ENCODE results near the gene REPIN1.

DNA sequence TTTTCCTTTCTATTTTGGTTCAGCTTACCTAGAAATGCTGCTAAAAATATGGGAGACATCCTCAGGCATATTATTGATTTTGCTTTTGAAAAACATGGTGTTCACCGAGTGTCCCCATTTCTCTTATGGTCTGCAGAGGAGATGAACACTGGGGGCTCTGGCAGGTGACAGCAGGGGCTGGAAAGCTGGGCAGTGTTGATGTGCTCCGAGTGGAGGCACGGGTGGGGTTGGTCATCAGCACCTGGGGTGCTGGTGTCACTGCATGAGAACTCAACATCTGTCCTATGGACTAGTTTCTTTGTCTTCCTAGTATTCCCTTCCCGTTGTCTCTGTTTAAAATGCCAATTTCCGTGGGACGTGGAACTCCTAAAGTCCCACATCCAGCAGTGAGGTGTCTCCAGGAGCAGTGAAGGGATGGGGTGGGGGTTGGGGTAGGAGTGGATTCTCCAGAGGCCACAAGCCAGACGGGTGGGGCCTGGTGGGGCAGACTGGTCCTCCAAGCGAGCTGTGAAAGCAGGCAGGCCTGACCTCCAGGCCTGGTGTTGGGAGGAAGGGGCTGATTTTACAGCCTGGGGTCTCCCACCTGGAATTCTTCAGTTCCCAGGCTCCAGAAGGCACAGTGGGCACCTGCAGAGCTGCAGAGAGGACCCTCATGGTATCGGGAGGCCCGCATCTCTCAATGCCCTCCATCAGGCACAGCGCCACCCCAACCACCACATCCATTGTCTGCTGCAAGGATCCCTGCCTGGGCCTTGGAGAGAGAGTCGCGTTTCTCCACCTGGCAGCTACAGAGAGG lies 35.0 kb downstream of the REPIN1 start:
- TF ChIP-seq, protein P1, sequence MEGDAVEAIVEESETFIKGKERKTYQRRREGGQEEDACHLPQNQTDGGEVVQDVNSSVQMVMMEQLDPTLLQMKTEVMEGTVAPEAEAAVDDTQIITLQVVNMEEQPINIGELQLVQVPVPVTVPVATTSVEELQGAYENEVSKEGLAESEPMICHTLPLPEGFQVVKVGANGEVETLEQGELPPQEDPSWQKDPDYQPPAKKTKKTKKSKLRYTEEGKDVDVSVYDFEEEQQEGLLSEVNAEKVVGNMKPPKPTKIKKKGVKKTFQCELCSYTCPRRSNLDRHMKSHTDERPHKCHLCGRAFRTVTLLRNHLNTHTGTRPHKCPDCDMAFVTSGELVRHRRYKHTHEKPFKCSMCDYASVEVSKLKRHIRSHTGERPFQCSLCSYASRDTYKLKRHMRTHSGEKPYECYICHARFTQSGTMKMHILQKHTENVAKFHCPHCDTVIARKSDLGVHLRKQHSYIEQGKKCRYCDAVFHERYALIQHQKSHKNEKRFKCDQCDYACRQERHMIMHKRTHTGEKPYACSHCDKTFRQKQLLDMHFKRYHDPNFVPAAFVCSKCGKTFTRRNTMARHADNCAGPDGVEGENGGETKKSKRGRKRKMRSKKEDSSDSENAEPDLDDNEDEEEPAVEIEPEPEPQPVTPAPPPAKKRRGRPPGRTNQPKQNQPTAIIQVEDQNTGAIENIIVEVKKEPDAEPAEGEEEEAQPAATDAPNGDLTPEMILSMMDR (conservative IDR thresholded peaks at IDR 0.05; ENCODE audit: low read length) = no peak
- no peak for TF ChIP-seq EZH2phosphoT487 (IDR thresholded peaks at IDR 0.05; ENCODE audit: borderline replicate concordance)

Measured in Loucy (cell line).